ENCODE results near the gene TUBGCP4. TPM values are rescaled to one million over a fixed set of nuclear protein-coding genes. Genes with fewer than 3 reads are reported as not detected.
"Not testable (repeated sequence)": the region's sequence is repeated elsewhere in the genome, so short reads cannot be mapped to it uniquely, and the experiment has no call there.

TUBGCP4 gene
- total and polyA plus RNA-seq, 12 donors, result 5.3 to 23.3 (median 12.9) TPM

GRCh38 chr15:43390723-43391122 lies 19.8 kb downstream of the TUBGCP4 start:
- Histone ChIP-seq H3K36me3 (replicated peaks in 1 of 2) (peaks cover 0 to 35% of the 10 kb centered on the region in 2 donors), H3K27me3 (no peaks in the 10 kb centered on the region), H3K4me3 (no peak overlapping the region), H3K9me3 (replicated peaks in 1 of 3) (no peaks in the 10 kb centered on the region), H3K4me1 (replicated peaks in 1 of 2) (no peaks in the 10 kb centered on the region), H3K27ac (no peak overlapping the region)
- intact Hi-C loops (cut with DNase I), result no loop called here
- DNase-seq, result no peak
- 94 to 98% (median 96%) methylated on average over 8 of the region's 8 CpGs for WGBS, 4 donors
- TF ChIP-seq POLR2A (IDR thresholded peaks at IDR 0.05) (no peak), CTCF (IDR thresholded peaks at IDR 0.05) (no peak)

- H3K27me3 ChIP-seq; H3K9me3 ChIP-seq (replicated peaks in 1 of 3); H3K4me1 ChIP-seq (replicated peaks in 1 of 2); H3K4me3 ChIP-seq; DNase-seq; H3K27ac ChIP-seq; intact Hi-C loops (cut with DNase I): not testable (repeated sequence)
- H3K36me3 ChIP-seq (replicated peaks in 1 of 2), result peaks cover 0 to 42% of the 10 kb centered on the region in 2 donors
- WGBS, 4 donors, result 96 to 99% (median 99%) methylated on average over 5 to 6 of the region's 6 CpGs
Observed at GRCh38 chr15:43393592-43393991, 22.7 kb downstream of the TUBGCP4 start.

- no peaks in the 10 kb centered on the region for H3K9me3 ChIP-seq (replicated peaks in 1 of 3)
- WGBS, 4 donors, result 87 to 94% (median 89%) methylated on average over 3 of the region's 3 CpGs
- no peak overlapping the region for H3K4me3 ChIP-seq
- H3K27me3 ChIP-seq, result no peaks in the 10 kb centered on the region
- TF ChIP-seq POLR2A (IDR thresholded peaks at IDR 0.05) (no peak), CTCF (IDR thresholded peaks at IDR 0.05) (no peak)
- H3K4me1 ChIP-seq (replicated peaks in 1 of 2), result no peaks in the 10 kb centered on the region
- no peak for DNase-seq
- H3K36me3 ChIP-seq (replicated peaks in 1 of 2), result peaks cover 0 to 90% of the 10 kb centered on the region in 2 donors
- intact Hi-C loops (cut with DNase I), result no loop called here
- no peak overlapping the region for H3K27ac ChIP-seq
Observed at GRCh38 chr15:43402255-43402654, 31.4 kb downstream of the TUBGCP4 start.

- Histone ChIP-seq H3K27me3 (no peaks in the 10 kb centered on the region), H3K36me3 (replicated peaks in 1 of 2) (peaks cover 0 to 90% of the 10 kb centered on the region in 2 donors), H3K4me3 (no peak overlapping the region), H3K27ac (no peak overlapping the region), H3K4me1 (replicated peaks in 1 of 2) (no peaks in the 10 kb centered on the region), H3K9me3 (replicated peaks in 1 of 3) (no peaks in the 10 kb centered on the region)
- DNase-seq, result no peak
- TF ChIP-seq CTCF (IDR thresholded peaks at IDR 0.05), result no peak
- TF ChIP-seq POLR2A (IDR thresholded peaks at IDR 0.05), result no peak
- 78 to 84% (median 82%) methylated on average over 8 of the region's 8 CpGs for WGBS, 4 donors
- intact Hi-C loops (cut with DNase I), result no loop called here
Observed at GRCh38 chr15:43403616-43404015, 32.7 kb downstream of the TUBGCP4 start.

GRCh38 chr15:43404130-43404529 lies 33.2 kb downstream of the TUBGCP4 start:
- no peaks in the 10 kb centered on the region for H3K4me1 ChIP-seq (replicated peaks in 1 of 2)
- DNase-seq, result no peak
- peaks cover 0 to 91% of the 10 kb centered on the region in 2 donors for H3K36me3 ChIP-seq (replicated peaks in 1 of 2)
- H3K27me3 ChIP-seq, result no peaks in the 10 kb centered on the region
- H3K4me3 ChIP-seq, result no peak overlapping the region
- H3K27ac ChIP-seq, result no peak overlapping the region
- H3K9me3 ChIP-seq (replicated peaks in 1 of 3), result no peaks in the 10 kb centered on the region
- 87 to 98% (median 91%) methylated on average over 5 of the region's 5 CpGs for WGBS, 4 donors
- TF ChIP-seq CTCF (IDR thresholded peaks at IDR 0.05), result no peak
- TF ChIP-seq POLR2A (IDR thresholded peaks at IDR 0.05), result no peak
- intact Hi-C loops (cut with DNase I), result no loop called here
